Endodermal cell (in vitro differentiated cells): ENCODE data around the gene TBC1D2. TPM values are rescaled to one million over a fixed set of nuclear protein-coding genes. Genes with fewer than 3 reads are reported as not detected.

Source experiments
- DNase-seq: peaks from one replicate; pipeline ENCODE4 v3.0.0-alpha.2; 2017
- H3K27ac ChIP-seq: 2 replicates; pipeline ENCODE4 v1.5.1; 2013; ENCODE audit warnings: mild to moderate bottlenecking, low read depth, low read length, moderate library complexity
- H3K27me3 ChIP-seq: 2 replicates; pipeline ENCODE4 v1.6.1; 2013; ENCODE audit warnings: mild to moderate bottlenecking, low read length, moderate library complexity; ENCODE audit not compliant: insufficient read depth, control insufficient read depth, poor library complexity, severe bottlenecking
- H3K36me3 ChIP-seq: 2 replicates; pipeline ENCODE4 v1.7.0; 2013; ENCODE audit warnings: mild to moderate bottlenecking, low read length, moderate library complexity; ENCODE audit not compliant: control insufficient read depth, insufficient read depth
- H3K4me1 ChIP-seq: one replicate; pipeline ENCODE4 v1.7.0; 2013; ENCODE audit warnings: low read length; ENCODE audit not compliant: control insufficient read depth, insufficient read depth
- H3K4me3 ChIP-seq: 2 replicates; pipeline ENCODE4 v1.5.1; 2013; ENCODE audit warnings: mild to moderate bottlenecking, low read length, moderate library complexity
- H3K9ac ChIP-seq: 2 replicates; pipeline ENCODE4 v1.6.1; 2013; ENCODE audit warnings: mild to moderate bottlenecking, low read length, moderate library complexity; ENCODE audit not compliant: poor library complexity, severe bottlenecking; ENCODE audit errors: extremely low read depth
- H3K9me3 ChIP-seq: 2 replicates; pipeline ENCODE4 v1.6.1; 2013; ENCODE audit warnings: mild to moderate bottlenecking, low read length, moderate library complexity; ENCODE audit not compliant: control insufficient read depth
- H3K27ac Mint-ChIP-seq: 2 replicates; pipeline ENCODE4 v1.8.0; 2020; ENCODE audit warnings: mixed read lengths
- H3K27me3 Mint-ChIP-seq: 2 replicates; pipeline ENCODE4 v1.8.0; 2021; ENCODE audit warnings: mild to moderate bottlenecking, mixed read lengths; ENCODE audit not compliant: insufficient read depth
- H3K36me3 Mint-ChIP-seq: 2 replicates; pipeline ENCODE4 v1.8.0; 2020; ENCODE audit warnings: low read depth, mixed read lengths
- H3K4me1 Mint-ChIP-seq: 2 replicates; pipeline ENCODE4 v1.8.0; 2020; ENCODE audit warnings: mixed read lengths
- H3K4me3 Mint-ChIP-seq: 2 replicates; pipeline ENCODE4 v1.8.0; 2020; ENCODE audit warnings: mild to moderate bottlenecking, moderate library complexity, mixed read lengths
- H3K9me3 Mint-ChIP-seq: 2 replicates; pipeline ENCODE4 v1.8.0; 2020; ENCODE audit warnings: mild to moderate bottlenecking, mixed read lengths
- CTCF ChIP-seq: fragments of 200-600 bp; sonication (generic); conservative IDR thresholded peaks from 2 replicates; pipeline ENCODE4 v1.5.0; 2021; ENCODE audit warnings: antibody characterized with exemption, mild to moderate bottlenecking
- WGBS, 2 experiments: methylation state at CpG; one replicate each; pipeline versions ENCODE4 v1.1.5 to v1.1.7; 2013; ENCODE audit warnings: missing lambda C conversion rate in 2 of 2, mixed read lengths in 1 of 2; ENCODE audit not compliant: insufficient coverage in 1 of 2, insufficient read length in 1 of 2; 5-methylcytosine and 5-hydroxymethylcytosine counted together
- total RNA-seq, 2 donors: library from RNA; stranded (reverse); fragmentation: NEBNext Ultra II Directional in 1 of 2; extraction: Animal tissue kit (Norgen Biotek cat#: 25700) in 1 of 2; gene quantifications; 2 replicates in 1 of 2; 3 replicates in 1 of 2; pipeline ENCODE4 v1.2.1, GENCODE V29; 2021

TBC1D2 gene
- total RNA-seq, 2 donors from 2014 or later, result 8.1 to 10.4 TPM

GRCh38 chr9:98300611-98301010 lies 45.2 kb upstream of the TBC1D2 start:
- Mint-ChIP-seq H3K27ac (no peak overlapping the region), H3K27me3 (peaks cover 3% of the 10 kb centered on the region), H3K4me3 (no peak overlapping the region), H3K4me1 (peaks cover 19% of the 10 kb centered on the region), H3K36me3 (peaks cover 2% of the 10 kb centered on the region), H3K9me3 (no peaks in the 10 kb centered on the region)
- H3K27me3 ChIP-seq, result no peaks in the 10 kb centered on the region
- no peak overlapping the region for H3K27ac ChIP-seq
- no peaks in the 10 kb centered on the region for H3K36me3 ChIP-seq
- no peak for DNase-seq
- H3K9me3 ChIP-seq, result no peaks in the 10 kb centered on the region
- H3K4me1 ChIP-seq, result peaks cover 4% of the 10 kb centered on the region
- H3K9ac ChIP-seq, result no peak overlapping the region
- peak; percentile 60 for TF ChIP-seq CTCF
- 86 to 88% methylated on average over 1 to 3 of the region's 3 CpGs for WGBS, 2 experiments
- no peak overlapping the region for H3K4me3 ChIP-seq

GRCh38 chr9:98298476-98298875 lies 43.0 kb upstream of the TBC1D2 start:
- H3K27ac Mint-ChIP-seq, result no peak overlapping the region
- peaks cover 19% of the 10 kb centered on the region for H3K4me1 Mint-ChIP-seq
- H3K27me3 Mint-ChIP-seq, result peaks cover 3% of the 10 kb centered on the region
- Histone ChIP-seq H3K9me3 (no peaks in the 10 kb centered on the region), H3K27me3 (no peaks in the 10 kb centered on the region), H3K36me3 (no peaks in the 10 kb centered on the region), H3K27ac (no peak overlapping the region), H3K9ac (no peak overlapping the region), H3K4me3 (no peak overlapping the region), H3K4me1 (peaks cover 4% of the 10 kb centered on the region)
- no peaks in the 10 kb centered on the region for H3K36me3 Mint-ChIP-seq
- no peak for DNase-seq
- H3K9me3 Mint-ChIP-seq, result no peaks in the 10 kb centered on the region
- no peak for TF ChIP-seq CTCF
- no peak overlapping the region for H3K4me3 Mint-ChIP-seq

GRCh38 chr9:98295824-98296223 lies 40.4 kb upstream of the TBC1D2 start:
- H3K4me1 Mint-ChIP-seq, result peaks cover 6% of the 10 kb centered on the region
- WGBS, 2 experiments, result 96 to 100% methylated on average over 3 to 6 of the region's 6 CpGs
- no peaks in the 10 kb centered on the region for H3K9me3 Mint-ChIP-seq
- Histone ChIP-seq H3K9ac (no peak overlapping the region), H3K36me3 (no peaks in the 10 kb centered on the region), H3K4me3 (no peak overlapping the region), H3K27ac (no peak overlapping the region), H3K4me1 (no peaks in the 10 kb centered on the region), H3K27me3 (no peaks in the 10 kb centered on the region), H3K9me3 (no peaks in the 10 kb centered on the region)
- H3K36me3 Mint-ChIP-seq, result no peaks in the 10 kb centered on the region
- no peak overlapping the region for H3K4me3 Mint-ChIP-seq
- no peaks in the 10 kb centered on the region for H3K27me3 Mint-ChIP-seq
- no peak for TF ChIP-seq CTCF
- DNase-seq, result no peak
- no peak overlapping the region for H3K27ac Mint-ChIP-seq
